Urothelium cell line (cell line): ENCODE results near the gene PEX26.
A peak's percentile ranks its signal among the peaks of the same experiment; 100 is the strongest.
"Not testable (repeated sequence)": the region's sequence is repeated elsewhere in the genome, so short reads cannot be mapped to it uniquely, and the experiment has no call there.

Experiments used
- DNase-seq: peaks from one replicate; pipeline ENCODE4 v3.0.0; 2011; ENCODE audit warnings: low spot score, mixed read lengths
- FAIRE-seq: peaks from 2 replicates; lab custom pipeline; 2011; peaks lifted over from hg19 to GRCh38; lab: Jason Lieb, UNC

The PEX26 gene

DNA sequence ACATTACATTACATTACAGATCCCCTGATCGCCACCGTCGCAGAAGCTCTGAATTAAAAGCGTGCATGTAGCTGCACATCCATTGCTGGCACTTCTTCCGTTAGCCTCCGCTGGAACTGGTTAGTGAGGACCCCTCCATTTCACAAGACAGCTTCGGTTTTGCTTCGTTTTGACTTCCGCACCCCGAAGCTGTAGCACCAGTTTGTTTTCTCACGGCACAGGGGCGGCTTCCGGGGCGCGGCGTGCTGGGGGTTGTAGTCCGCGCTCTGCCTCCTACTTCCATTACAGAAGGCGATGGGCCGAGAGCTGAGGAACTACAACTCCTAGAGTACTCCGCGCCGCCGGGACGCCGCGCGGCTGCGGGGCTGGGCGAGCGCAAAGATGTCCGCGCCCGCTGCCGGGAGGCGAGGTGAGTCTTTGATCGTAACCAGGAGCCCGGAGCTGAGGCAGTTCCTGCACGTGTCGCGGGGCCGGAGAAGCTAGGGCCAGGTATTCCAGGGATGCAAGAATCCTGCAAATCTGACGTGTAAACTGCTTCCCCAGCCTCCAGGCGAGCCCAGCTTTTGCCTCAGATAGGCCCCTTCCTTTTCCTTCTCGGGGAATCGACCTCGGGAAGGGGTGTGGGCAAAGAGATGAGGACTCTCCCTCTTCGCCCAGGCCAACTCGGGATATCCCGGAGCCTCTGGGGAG lies at the start of gene PEX26:
PEX26 (plus strand) TSS at position 352 of the 690 bp plus-strand sequence. CDS start 387 bp downstream, outside the sequence.
- peak; percentile 9 for FAIRE-seq
- peak; percentile 90 for DNase-seq

DNA sequence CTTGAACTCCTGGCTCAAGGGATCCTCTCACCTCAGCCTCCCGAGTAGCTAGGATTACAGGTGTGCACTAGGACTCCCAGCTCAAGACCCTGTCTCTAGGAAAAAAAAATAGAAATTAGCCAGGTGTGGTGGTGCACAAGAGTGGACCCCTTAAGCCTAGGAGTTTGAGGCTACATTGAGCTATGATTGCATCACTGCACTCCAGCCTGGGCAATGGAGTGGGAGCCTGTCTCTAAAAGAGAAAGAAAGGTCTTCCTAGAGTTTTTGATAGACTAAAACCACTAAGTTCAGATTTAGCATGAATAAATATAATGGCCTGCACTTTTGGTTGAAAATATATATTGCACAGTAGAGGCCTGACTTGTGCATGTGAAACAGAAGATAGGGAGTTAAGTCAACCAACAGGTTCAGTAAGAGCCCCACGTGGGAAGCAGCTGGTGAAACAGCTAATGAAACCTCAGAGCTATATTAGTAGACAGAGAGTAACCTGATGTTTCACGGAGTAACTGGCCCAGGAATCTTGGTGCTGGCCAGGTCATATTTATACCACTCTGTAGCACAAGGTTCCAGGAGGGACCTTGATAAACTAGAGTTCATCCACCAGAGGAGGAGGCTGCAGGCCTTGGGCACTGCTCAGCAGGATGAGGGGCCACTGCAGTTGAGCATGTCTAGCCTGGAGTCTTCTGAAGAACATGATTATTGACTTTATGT lies 48.8 kb upstream of the PEX26 start:
- FAIRE-seq (no peak), DNase-seq (no peak)

- FAIRE-seq: no peak
- no peak for DNase-seq
These were observed 48.0 kb upstream of the PEX26 start for GRCh38 chr22:18029686-18030267.

GRCh38 chr22:18031695-18032454 lies 45.9 kb upstream of the PEX26 start:
- DNase-seq (peak; percentile 84), FAIRE-seq (peak; percentile 81)

DNA sequence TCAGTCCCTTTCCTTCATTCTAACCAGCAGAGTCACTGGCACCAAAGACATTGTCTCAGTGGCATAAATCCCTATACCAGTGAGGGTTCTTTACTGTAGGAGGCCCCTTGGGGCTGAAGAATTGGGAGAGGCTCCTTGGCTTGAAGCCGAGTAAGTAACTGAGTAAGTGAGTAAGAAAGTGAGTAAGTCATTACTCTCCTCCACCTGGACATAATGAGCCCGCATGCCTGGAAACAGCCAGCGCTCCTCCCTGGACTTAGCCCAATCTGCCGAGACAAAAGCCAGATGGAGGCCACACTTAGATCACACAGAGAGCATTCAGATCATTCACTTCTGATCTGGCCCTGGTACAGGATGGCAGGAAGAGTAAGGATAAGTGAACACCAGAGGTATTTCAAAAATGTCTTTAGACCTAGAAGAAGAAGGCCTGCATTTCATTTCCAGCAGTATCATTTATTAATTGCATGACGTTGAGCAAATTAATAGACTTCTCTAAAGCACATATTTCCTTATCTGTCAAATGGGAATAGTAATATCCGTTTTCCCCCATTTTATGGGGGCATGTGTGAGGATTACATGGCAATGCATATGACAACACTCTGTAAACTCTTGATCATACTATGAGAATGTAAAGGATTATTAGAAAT lies 45.2 kb upstream of the PEX26 start:
- FAIRE-seq (no peak), DNase-seq (peak; percentile 62)

DNA sequence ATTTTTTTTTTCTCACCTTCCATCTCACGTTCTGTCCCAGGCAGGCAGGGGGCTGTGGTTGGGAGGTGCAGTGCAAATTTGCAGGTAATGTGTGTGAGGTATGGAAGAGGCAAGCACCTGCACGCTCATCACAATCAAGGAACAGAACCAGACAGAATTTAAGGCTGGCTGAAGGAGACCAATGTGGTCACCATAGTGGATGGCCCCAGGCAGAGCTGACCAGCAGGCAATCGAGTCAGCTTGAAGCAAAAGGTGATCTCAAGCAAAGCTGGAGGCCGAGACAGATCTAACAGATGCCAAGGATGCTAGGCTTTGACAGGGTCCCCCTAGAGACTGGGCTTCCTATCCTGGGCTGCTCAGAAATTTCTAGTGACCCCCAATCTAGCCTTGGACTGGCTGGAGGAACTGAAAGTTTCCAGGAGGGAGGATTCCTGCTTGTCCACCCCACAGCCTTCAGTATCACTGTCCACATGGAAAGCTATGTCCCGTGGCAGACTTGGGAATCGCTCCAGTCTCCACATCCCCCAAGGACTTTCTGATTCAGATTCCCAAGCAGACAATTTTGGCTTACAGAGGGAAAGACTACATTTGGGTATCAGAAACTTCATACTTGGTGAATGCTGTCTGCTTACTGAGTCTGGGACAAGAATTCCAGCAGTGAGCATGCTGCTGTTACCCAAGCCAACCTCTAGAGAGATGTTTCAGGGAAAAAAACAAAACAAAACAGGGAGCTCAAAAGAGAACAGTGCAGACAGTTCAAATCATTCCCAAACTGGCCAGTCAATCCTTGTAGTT lies 44.4 kb upstream of the PEX26 start:
- DNase-seq (no peak), FAIRE-seq (no peak)

GRCh38 chr22:18034076-18034475 lies 43.7 kb upstream of the PEX26 start:
- no peak for FAIRE-seq
- DNase-seq: no peak

- DNase-seq: peak; percentile 62
These were observed 42.0 kb upstream of the PEX26 start for GRCh38 chr22:18035751-18036150.

GRCh38 chr22:18040898-18041297 lies 36.9 kb upstream of the PEX26 start:
- not testable (repeated sequence) for DNase-seq, FAIRE-seq

More at GRCh38 chr22:18035751-18036150, 42.0 kb upstream of the PEX26 start:
- FAIRE-seq: peak; percentile 35

DNA sequence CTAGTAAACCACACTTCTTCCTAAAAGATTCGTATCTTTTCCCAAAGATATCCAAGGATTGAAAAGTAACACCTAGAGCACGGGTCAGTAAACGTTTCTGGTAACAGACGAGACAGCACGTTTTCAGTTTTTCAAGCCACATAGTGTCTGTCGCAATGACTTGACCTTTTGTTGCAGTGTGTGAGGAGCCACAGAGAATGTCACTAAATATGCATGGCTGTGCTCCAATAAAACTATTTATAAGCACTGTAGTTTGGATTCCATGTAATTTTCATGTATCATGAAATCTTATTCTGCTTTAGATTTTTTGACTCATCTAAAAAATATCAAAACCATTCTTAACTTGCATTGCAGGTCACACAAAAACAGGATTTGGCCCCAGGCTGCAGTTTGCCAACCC lies 35.1 kb upstream of the PEX26 start:
- DNase-seq (no peak), FAIRE-seq (no peak)

DNA sequence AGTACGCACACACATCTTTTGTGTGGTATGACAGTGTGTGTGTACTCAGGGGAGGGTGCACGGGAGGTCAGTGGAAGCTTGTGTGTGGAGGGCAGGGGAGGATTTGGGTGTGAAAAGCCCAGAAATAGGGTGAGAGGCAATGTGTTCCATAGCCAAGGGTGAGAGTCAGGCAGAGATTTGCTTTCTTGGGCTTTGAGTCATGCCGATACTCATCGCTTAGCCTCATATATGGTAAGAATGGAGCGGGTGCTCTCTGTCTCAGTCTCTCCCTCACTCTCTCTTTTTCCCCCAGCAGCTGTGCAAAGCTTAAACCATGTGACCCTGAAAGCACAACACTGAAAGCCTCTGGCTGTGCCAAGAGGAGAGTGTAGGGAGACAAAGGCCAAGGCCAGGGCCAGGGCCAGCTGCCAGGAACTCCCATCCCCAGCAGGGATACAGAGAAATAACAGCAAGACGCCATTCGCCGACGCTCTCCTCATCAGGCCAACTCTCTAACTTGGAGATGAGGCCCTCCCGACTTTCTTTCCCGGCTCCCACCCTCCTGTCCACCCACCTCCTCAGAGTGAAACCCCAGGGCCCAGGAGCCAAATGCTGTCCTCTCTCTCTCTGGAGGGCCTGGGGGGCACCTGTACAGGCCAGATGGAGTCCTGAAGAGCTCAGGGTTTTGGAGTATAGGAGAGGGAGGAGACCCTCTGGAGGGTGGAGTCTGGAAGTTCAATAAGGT lies 33.1 kb upstream of the PEX26 start:
- no peak for DNase-seq
- no peak for FAIRE-seq

DNA sequence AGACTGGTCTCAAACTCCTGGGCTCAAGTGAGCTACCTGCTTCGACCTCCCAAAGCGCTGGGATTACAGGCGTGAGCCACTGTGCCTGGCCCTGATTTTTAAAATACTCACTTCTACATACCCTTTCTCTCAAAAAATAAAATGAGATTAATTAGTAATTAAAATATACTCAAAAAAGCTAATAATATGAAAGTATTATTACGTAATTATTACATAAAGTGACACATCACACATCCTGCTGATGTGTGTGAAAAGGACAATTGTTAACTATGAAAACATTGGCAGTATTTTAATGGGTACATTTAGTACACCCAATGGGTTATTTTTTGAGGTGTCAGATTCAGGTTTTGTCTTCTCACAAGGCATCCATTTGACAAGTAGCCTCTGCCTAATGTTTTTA lies 32.0 kb upstream of the PEX26 start:
- FAIRE-seq: no peak
- DNase-seq: no peak

DNA sequence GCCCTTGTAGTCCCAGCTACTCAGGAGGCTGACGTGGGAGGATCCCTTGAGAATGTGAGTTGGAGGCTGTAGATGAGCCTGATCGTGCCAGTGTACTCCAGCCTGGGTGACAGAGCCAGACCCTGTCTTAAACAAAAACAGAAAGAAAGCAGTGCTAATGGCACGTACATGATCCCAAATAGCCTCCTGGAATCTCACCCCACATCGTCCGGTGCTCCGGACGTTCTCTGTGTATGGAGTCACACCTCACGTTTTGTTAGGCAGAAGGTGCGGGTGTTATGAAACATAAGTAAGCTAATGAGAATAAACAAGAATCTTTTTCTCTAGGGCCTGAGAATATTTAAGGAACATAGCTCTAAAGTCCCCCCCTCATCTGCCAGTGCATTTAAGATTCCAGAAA lies 29.7 kb upstream of the PEX26 start:
- DNase-seq (no peak), FAIRE-seq (no peak)

- no peak for DNase-seq
- FAIRE-seq: no peak
These were observed 29.3 kb upstream of the PEX26 start for GRCh38 chr22:18048441-18048898.

DNA sequence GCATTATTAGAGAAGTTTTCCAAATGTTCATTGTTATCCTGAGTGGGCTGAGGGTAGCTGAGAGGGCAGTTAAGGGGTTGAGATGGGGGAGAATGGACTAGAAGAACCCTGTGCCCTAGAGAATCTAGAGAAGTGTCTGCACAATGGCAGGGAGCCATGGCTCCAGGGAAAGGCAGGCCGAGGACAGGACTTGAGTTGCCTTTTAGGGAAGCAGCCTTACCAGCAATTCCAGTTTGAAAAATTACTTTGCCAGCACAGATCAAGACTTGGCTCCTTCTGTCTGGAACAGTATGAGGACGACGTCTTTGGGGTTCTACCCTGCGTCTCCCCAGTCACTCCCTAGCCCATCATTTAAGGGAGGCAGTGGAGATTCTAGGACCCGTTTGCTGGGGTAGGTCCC lies 27.7 kb upstream of the PEX26 start:
- FAIRE-seq (no peak), DNase-seq (no peak)

DNA sequence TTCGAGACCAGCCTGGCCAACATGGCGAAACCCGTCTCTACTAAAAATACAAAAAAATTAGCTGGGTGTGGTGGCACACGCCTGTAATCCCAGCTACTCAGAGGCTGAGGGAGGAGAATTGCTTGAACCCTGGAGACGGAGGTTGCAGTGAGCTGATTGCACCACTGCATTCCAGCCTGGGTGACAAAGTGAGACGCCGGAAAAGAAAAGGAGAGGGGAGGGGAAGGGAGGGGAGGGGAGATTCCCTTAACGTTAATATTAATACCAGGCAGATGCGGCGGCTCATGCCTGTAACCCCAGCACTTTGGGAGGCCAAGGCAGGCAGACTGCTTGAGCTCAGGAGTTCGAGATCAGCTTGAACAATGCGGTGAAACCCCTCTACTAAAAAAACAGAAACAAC lies 26.7 kb upstream of the PEX26 start:
- not testable (repeated sequence) for FAIRE-seq, DNase-seq

DNA sequence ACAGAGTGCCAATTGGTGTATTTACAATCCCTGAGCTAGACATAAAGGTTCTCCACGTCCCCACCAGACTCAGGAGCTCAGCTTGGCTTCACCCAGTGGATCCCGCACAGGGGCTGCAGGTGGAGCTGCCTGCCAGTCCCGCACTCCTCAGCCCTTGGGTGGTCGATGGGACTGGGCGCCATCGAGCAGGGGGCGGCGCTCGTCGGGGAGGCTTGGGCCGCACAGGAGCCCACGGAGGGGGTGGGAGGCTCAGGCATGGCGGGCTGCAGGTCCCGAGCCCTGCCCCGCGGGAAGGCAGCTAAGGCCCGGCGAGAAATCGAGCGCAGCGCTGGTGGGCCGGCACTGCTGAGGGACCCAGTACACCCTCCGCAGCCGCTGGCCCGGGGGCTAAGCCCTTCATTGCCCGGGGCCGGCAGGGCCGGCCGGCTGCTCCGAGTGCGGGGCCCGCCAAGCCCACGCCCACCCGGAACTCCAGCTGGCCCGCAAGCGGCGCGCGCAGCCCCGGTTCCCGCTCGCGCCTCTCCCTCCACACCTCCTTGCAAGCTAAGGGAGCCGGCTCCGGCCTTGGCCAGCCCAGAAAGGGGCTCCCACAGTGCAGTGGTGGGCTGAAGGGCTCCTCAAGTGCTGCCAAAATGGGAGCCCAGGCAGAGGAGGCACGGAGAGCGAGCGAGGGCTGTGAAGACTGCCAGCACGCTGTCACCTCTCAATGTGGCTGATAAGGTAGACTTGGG lies 24.4 kb upstream of the PEX26 start:
- DNase-seq, FAIRE-seq: not testable (repeated sequence)

- FAIRE-seq (no peak), DNase-seq (no peak)
These were observed 22.1 kb upstream of the PEX26 start for GRCh38 chr22:18055619-18056160.
